Kasumi-1 (cell line): Measurements from ENCODE around the gene PGBD5.

Source experiments
- DNase-seq, 2 experiments: peaks; one replicate each; lab custom pipeline; 2025; lab: John Stamatoyannopoulos, UW

Gene PGBD5

DNA sequence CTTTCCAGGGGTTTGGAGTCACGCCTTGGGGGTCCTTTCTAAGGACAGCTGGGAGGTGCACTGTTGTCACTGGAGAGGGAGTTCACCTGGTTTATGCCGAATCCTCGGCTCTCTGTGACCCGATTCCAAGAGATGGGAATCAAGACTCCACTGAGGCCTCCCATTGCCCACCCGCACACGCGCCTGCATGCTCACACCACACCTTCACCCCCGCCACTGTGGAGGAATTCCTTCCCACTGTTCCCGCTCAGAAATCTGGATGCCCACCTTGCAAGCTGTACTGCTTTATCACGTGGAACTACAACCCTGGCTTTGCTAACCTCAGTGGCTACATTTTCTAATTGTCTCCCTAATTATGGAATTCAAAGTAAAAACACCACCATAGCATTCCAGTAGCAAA, 29.2 kb downstream of the PGBD5 start:
- DNase-seq = no peak

- no peak for DNase-seq
These were observed 30.2 kb downstream of the PGBD5 start for GRCh38 chr1:230395932-230396331.

DNA sequence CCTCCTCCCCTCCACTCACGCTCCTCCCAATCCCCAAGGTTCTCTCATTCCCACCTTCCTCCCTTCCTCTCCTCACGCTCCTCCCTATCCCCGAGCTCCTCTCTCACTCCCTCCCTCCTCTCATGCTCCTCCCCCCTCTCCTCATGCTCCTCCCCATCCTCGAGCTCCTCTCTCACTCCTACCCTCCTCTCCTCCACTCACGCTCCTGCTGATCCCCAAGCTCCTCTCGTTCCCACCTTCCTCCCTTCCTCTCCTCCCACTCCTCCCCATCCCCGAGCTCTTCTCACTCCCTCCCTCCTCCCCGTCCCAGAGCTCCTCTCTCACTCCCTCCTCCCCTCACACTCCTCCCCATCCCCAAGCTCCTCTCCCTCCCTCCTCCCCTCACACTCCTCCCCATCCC, 31.4 kb downstream of the PGBD5 start:
- no peak for DNase-seq

- no peak for DNase-seq
These were observed 32.0 kb downstream of the PGBD5 start for GRCh38 chr1:230394134-230394533.

GRCh38 chr1:230393722-230394121, 32.4 kb downstream of the PGBD5 start:
- no peak for DNase-seq

DNA sequence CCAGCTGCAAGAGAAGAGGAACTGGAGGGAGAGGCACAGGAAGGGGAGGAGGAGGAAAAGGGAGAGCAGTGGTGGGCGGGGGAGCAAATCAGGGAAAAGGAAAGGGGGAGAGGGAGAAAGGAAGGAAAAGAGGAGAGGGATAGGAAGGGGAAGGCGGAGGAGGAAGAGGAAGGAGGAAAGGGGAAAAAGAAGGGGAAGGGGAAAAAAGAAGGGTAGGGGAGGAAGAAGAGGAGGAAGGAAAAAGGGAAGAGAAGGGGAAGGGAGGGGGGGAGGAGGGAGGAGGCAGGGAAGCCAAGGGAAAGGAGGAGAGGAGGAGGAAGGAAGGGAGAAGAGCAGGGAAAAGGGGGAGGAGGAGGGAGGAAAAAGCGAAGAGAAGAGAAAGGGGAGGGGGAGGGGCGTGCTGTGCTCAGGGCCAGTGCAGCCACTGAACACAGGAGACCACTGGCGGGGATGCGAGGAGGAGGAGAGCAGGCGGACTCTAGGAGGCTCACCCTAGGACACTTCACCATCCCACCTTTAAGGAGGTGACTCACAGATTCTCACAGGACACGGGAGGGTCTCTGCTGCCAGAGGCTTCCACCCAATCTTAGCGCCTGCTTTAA, 33.1 kb downstream of the PGBD5 start:
- peak in 1 of 2 experiments; percentile 57 for DNase-seq

DNA sequence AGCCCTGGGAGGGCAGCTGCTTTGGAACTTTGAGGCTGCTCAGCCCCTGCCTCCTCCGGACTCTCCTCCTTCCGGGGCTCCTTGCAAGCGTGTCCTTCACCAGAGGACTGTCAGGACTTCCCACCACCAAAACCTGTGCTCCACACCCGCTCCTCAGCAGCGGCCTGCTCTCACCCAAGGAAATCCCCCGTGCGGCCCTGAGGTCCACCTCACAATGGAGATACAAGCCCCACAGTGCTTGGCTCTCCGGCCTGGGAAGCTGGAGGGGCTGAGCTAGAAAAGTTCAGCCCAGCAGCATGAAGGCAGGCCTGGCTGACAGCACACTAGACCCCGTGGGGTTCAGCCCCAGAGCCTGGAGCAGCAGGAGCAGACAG, 33.6 kb downstream of the PGBD5 start:
- DNase-seq = peak in 1 of 2 experiments; percentile 11

DNA sequence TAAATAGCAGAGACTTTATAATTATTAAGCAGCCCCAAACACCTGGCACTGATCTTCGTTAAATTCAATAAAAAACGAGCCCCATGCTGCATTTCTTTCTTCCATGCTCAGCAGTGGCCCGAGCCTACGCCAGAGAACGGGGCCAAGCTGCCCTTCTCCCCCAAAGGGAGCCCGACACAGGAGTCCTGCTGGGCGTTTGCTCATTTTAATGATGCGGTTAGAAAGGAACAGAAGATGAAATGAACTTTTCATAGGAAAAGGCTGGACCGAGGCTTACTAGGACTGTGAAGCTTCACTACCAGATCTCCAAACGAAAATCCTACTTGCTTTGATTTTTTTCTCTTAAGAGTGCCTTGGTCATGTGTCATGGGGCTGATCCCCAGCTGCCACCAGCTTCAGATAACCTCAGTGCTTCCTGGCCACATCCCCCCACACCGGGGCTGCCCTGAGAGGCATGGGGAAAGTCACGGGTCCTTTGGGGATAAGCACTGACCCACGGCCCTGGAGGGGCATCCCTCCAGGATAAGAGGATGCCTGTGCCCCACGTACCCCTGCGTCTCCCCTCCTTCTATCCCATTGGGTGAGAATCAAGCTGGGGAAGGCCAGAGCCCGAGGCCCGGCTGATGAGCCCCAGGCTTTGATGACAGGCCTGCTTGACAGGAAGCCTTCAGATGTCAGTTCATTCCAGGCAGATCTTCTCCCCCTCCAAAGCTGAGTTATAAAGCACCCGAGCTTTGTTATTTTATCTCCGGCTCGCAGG, 34.2 kb downstream of the PGBD5 start:
- DNase-seq = no peak

- DNase-seq = no peak
These were observed 35.8 kb downstream of the PGBD5 start for GRCh38 chr1:230390371-230390770.

GRCh38 chr1:230387876-230388275, 38.3 kb downstream of the PGBD5 start:
- DNase-seq = no peak

- no peak for DNase-seq
These were observed 38.8 kb downstream of the PGBD5 start for GRCh38 chr1:230387296-230387695.

DNA sequence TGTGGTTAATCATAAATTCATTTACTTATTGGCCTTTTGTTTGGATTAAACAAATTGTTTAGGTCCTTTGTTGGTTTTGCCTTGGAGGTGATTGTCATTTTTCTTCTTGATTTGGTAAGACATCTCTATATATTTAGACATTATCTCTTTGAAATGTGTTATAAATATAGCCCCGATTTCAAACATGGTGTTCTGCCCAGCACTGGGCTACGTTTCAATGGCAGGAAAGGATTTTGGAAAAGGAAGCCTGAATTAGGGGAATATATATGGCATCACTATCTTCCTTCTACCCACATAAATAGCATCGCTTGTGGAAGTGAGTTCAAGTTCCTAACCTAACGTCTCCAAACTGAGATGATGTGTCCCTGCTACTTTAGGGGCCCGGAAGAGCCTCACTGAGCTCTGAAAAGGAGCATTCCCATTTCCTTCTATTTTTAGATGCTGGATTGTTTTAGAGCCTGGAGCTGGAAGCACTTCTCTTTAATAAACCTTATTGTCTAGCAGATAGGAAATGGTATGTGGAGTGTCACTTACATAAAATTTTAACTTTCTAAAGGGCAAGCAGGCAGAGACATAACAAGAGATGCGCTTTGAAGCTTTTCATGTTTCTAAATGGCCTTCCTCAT, 39.4 kb downstream of the PGBD5 start:
- DNase-seq = no peak

- DNase-seq = no peak
These were observed 40.2 kb downstream of the PGBD5 start for GRCh38 chr1:230385930-230386329.

DNA sequence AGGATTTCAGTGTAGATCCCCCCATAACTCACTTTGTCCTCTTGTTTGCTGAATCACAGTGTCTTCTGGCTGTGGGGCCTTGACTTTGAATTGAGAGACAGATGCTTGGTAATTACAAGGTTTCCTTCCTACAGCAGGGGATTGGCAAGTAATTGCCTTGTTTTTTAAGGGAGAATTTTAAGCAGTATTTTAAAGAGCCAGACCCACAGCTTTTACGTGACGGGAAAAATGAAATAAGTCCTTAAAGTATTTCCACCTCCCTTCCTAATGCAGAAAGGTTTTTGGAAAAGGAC, 41.0 kb downstream of the PGBD5 start:
- DNase-seq = no peak

GRCh38 chr1:230384380-230385157, 41.6 kb downstream of the PGBD5 start:
- DNase-seq = no peak

- DNase-seq = no peak
These were observed 42.7 kb downstream of the PGBD5 start for GRCh38 chr1:230383425-230383824.

DNA sequence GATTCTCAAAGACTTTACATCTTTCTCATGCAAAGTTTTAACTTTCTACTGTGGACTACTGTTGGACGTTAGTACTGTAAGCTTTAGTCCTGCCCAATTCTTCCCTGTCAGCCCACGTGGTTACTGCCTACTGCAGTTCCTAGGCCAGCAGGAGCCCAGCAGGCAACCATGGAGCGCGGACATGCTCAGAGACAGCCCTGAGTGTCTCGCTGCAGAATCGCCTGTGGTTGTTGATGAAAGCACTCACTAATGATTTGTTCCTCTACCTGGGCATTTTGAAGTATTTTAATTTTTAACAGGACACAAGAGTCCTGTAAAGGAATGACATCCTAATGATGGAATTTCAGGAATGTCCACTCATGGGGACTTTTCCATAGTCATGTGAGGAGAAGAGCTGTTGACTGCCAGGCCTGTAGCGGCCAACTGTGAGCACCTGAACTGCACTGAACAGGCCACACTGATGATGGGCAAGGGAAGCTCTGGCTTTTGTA, 44.1 kb downstream of the PGBD5 start:
- DNase-seq = no peak

DNA sequence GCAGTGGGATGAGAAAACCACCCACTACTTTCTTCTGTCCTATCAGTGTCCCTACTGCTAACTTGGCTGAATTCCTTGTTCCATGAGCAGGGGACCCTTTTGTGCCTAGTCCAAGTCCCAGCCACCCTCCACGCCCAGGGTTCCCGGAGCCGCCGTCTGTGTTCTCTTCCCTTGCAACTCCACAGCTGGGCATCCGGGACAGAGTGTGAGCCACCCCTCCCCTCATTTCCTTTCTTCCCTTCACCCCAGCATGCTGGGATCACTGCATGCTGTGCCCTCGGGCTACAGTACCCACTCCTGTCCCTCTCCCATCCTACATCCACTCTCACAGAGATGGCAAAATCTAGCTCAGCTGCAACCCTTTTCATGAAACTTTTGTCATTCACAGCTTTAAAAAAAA, 44.5 kb downstream of the PGBD5 start:
- no peak for DNase-seq

DNA sequence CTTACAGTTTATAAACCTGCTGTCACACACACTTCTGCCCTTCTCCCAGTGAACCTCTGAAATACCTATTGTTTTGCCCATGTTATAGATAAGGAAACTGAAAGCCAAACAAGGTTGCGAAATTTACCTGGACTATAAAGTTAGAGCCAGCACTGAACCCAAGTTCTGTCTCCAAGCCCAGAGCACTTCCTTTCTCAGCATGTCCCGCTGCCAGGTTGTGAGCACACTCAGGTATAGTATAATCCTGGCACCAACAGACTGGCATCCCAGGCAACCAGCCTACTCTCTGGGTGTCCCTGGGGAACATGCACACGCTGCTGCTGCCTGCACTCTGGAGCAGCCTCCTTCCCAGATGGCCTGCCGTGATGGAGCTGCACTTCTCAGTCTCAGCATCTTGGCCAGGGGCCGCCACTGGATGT, 45.1 kb downstream of the PGBD5 start:
- DNase-seq = no peak

- no peak for DNase-seq
These were observed 46.2 kb downstream of the PGBD5 start for GRCh38 chr1:230379928-230380327.

- DNase-seq = no peak
These were observed 46.7 kb downstream of the PGBD5 start for GRCh38 chr1:230379462-230379861.

- DNase-seq = no peak
These were observed 48.3 kb downstream of the PGBD5 start for GRCh38 chr1:230377851-230378250.

DNA sequence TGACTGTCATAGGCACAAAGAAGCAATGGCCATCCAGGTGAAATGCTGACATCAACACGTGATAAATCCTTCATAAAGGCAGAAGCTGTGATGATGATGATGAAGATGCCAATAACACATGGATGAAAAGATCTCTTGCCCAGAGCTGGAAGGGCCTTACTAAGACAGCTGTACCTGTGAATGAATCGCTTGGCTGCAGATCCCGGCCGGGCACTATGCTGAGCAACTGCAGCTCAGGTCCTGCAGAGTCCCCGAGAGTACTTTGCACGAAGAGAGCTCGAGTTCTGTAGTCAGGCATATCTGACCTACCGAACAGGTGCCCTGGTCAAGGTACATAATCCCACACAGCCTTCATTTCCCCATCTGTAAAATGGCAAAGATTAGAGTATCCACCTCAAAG, 48.8 kb downstream of the PGBD5 start:
- DNase-seq = no peak
